Fibroblast of lung (primary cell): ENCODE measurements around the gene FHIT. TPM values are rescaled to one million over a fixed set of nuclear protein-coding genes. Genes with fewer than 3 reads are reported as not detected.

Experiments used
- DNase-seq, 2 donors: peaks; one replicate each; pipeline versions ENCODE4 v3.0.0 to v3.0.0-alpha.2; 2010; ENCODE audit warnings: low read depth in 2 of 2
- H2AFZ ChIP-seq: 2 replicates; pipeline ENCODE4 v1.5.1; 2012; ENCODE audit warnings: low read length, control low read depth, inconsistent platforms
- H3K27ac ChIP-seq: 2 replicates; pipeline ENCODE4 v1.5.1; 2011; ENCODE audit warnings: low read length, control low read depth; ENCODE audit not compliant: insufficient read depth
- H3K27me3 ChIP-seq: 2 replicates; pipeline ENCODE4 v1.5.1; 2011; ENCODE audit warnings: mild to moderate bottlenecking, low read length; ENCODE audit not compliant: control insufficient read depth, insufficient read depth
- H3K36me3 ChIP-seq: 2 replicates; pipeline ENCODE4 v1.5.1; 2011; ENCODE audit warnings: low read length; ENCODE audit not compliant: control insufficient read depth, insufficient read depth
- H3K4me1 ChIP-seq: 2 replicates; pipeline ENCODE4 v1.5.1; 2011; ENCODE audit warnings: low read length; ENCODE audit not compliant: control insufficient read depth, insufficient read depth; ENCODE audit errors: extremely low read depth
- H3K4me2 ChIP-seq: 2 replicates; pipeline ENCODE4 v1.5.1; 2011; ENCODE audit warnings: low read length, control low read depth; ENCODE audit not compliant: insufficient read depth; ENCODE audit errors: extremely low read depth
- H3K4me3 ChIP-seq, 4 experiments: fragments of 200-600 bp in 1 of 4; sonication (generic) in 1 of 4; replicated peaks in 1 of 4; 2 replicates each; pipeline ENCODE4 v1.5.1; 2011 to 2016; ENCODE audit warnings: low read length in 4 of 4, low read depth in 3 of 4, mild to moderate bottlenecking in 3 of 4, control low read depth in 2 of 4, inconsistent platforms in 1 of 4, mixed read lengths in 1 of 4; ENCODE audit not compliant: insufficient read depth in 1 of 4; ENCODE audit errors: control extremely low read depth in 1 of 4
- H3K79me2 ChIP-seq: 2 replicates; pipeline ENCODE4 v1.5.1; 2012; ENCODE audit warnings: mild to moderate bottlenecking, low read length, inconsistent platforms; ENCODE audit not compliant: control insufficient read depth, insufficient read depth
- H3K9ac ChIP-seq: 2 replicates; pipeline ENCODE4 v1.5.1; 2011; ENCODE audit warnings: mild to moderate bottlenecking, low read length, control low read depth; ENCODE audit not compliant: insufficient read depth
- H3K9me3 ChIP-seq: 2 replicates; pipeline ENCODE4 v1.5.1; 2012; ENCODE audit warnings: low read depth, low read length; ENCODE audit not compliant: control insufficient read depth, insufficient read depth
- H4K20me1 ChIP-seq: 2 replicates; pipeline ENCODE4 v1.5.1; 2011; ENCODE audit warnings: low read length; ENCODE audit not compliant: control insufficient read depth, insufficient read depth; ENCODE audit errors: extremely low read depth
- EZH2 ChIP-seq: IDR thresholded peaks from 2 replicates; pipeline ENCODE4 v1.5.1; 2012; ENCODE audit warnings: low read length, control low read depth, mild to moderate bottlenecking; ENCODE audit errors: missing control alignments
- polyA plus RNA-seq, 2 donors: library from polyadenylated mRNA; depleted of rRNA in 1 of 2; stranded (reverse) in 1 of 2; unstranded in 1 of 2; fragments of >200 nt; gene quantifications; 2 replicates each; pipeline ENCODE4 v1.2.1, GENCODE V29; 2011 to 2012; ENCODE audit warnings: missing spikeins in 1 of 2
- total RNA-seq: library from RNA; depleted of rRNA; stranded (reverse); fragments of >200 nt; gene quantifications from 2 replicates; pipeline ENCODE4 v1.2.1, GENCODE V29; 2014
- TF ChIP-seq, protein P1 (sequence below), 2 donors: IDR thresholded peaks in 1 of 2; conservative IDR thresholded peaks in 1 of 2; 1 replicate in 1 of 2; 2 replicates in 1 of 2; pipeline ENCODE4 v1.5.1; 2011 to 2012; ENCODE audit warnings: low read length in 2 of 2, control low read depth in 1 of 2, inconsistent platforms in 1 of 2, low read depth in 1 of 2, mild to moderate bottlenecking in 1 of 2

Gene FHIT
- total and polyA plus RNA-seq, 2 donors (not counting 1 experiment from before 2014, with no cell fraction given), result 0.79 to 2.1 TPM

DNA sequence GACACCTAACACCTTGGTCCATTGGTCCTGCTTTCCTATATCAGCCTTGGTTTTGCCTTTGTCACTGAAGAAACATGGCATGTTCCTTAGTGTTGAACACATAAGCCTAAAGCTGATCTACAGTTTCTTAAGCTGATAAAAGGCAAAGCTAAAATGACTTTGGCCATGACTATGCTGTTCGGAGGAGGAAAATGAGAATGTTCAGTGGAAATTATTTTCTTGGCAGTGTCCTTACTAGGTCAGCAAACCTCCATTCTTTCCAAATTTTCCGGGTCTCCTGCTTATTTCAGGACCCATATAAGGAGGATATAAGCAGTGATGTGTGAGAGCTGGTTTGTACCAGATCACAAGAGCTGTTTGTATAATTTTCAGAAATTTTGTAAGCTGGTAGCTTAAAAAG lies 1368.5 kb downstream of the FHIT start:
- DNase-seq, result no peak
- no peaks in the 10 kb centered on the region for H3K9me3 ChIP-seq
- no peak for TF ChIP-seq EZH2
- TF ChIP-seq, protein P1, sequence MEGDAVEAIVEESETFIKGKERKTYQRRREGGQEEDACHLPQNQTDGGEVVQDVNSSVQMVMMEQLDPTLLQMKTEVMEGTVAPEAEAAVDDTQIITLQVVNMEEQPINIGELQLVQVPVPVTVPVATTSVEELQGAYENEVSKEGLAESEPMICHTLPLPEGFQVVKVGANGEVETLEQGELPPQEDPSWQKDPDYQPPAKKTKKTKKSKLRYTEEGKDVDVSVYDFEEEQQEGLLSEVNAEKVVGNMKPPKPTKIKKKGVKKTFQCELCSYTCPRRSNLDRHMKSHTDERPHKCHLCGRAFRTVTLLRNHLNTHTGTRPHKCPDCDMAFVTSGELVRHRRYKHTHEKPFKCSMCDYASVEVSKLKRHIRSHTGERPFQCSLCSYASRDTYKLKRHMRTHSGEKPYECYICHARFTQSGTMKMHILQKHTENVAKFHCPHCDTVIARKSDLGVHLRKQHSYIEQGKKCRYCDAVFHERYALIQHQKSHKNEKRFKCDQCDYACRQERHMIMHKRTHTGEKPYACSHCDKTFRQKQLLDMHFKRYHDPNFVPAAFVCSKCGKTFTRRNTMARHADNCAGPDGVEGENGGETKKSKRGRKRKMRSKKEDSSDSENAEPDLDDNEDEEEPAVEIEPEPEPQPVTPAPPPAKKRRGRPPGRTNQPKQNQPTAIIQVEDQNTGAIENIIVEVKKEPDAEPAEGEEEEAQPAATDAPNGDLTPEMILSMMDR (conservative IDR thresholded peaks at IDR 0.05 in 1 of 2, IDR thresholded peaks at IDR 0.05 in 1 of 2; ENCODE audit: low read depth in 1 of 2, low read length in 2 of 2), result no peak
- no peak overlapping the region for H2AFZ ChIP-seq
- H3K4me1 ChIP-seq, result no peaks in the 10 kb centered on the region
- no peak overlapping the region for H3K27ac ChIP-seq
- no peaks in the 10 kb centered on the region for H3K79me2 ChIP-seq
- H4K20me1 ChIP-seq, result no peaks in the 10 kb centered on the region
- no peak overlapping the region for H3K4me3 ChIP-seq
- H3K4me2 ChIP-seq, result no peak overlapping the region
- no peak overlapping the region for H3K9ac ChIP-seq
- no peaks in the 10 kb centered on the region for H3K27me3 ChIP-seq
- H3K36me3 ChIP-seq, result no peaks in the 10 kb centered on the region

DNA sequence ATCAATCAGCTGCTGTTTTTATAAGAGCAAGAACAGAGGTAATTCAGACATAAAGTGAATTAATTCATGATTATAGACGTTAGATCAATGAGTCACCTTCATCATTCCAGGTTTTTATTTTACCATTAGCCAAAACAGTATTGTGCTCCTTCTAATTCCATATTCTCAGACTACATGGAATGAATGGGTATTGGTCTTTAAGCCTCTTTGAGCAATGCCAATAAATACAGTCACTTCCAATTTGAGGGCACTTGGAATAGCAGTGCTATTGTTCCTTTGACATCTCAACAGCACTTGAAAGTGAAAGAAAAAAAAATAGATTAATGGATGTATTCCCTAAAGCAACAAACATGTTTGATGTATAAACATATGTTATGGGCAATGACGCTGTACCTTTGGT lies 1370.5 kb downstream of the FHIT start:
- Histone ChIP-seq H3K27me3 (no peaks in the 10 kb centered on the region), H3K4me3 (no peak overlapping the region), H3K9ac (no peak overlapping the region), H3K4me1 (no peaks in the 10 kb centered on the region), H3K9me3 (no peaks in the 10 kb centered on the region), H3K4me2 (no peak overlapping the region), H2AFZ (no peak overlapping the region), H3K36me3 (no peaks in the 10 kb centered on the region), H3K27ac (no peak overlapping the region), H3K79me2 (no peaks in the 10 kb centered on the region), H4K20me1 (no peaks in the 10 kb centered on the region)
- no peak for DNase-seq
- TF ChIP-seq EZH2, result no peak
- TF ChIP-seq, protein P1 (conservative IDR thresholded peaks at IDR 0.05 in 1 of 2, IDR thresholded peaks at IDR 0.05 in 1 of 2; ENCODE audit: low read depth in 1 of 2, low read length in 2 of 2), result no peak

DNA sequence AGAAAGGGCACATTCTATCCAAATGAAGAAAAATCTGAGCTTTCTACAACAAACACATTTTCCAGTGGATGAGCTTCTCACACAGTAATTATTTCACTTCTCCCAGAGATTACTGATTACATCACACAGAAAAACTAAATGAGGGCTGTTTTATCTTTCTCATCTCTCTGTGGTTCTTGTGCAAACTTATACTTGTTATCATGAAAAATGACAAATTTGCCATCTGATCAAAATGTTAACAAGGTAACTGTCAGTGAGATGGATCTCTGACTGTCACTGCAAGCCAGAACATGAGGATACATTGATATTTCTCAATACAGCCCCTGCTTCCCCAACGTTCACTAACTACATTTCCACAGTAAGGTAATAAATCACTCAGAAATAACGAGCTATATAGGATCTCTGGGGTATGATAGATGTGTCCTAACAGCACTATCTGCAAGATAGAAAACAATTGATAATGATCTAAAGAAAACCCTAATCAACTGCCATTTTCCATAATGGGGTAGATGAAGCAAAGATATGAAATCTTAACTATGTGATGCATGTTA lies 1372.1 kb downstream of the FHIT start:
- Histone ChIP-seq H3K79me2 (no peaks in the 10 kb centered on the region), H3K4me3 (no peak overlapping the region), H4K20me1 (no peaks in the 10 kb centered on the region), H3K9me3 (no peaks in the 10 kb centered on the region), H3K36me3 (no peaks in the 10 kb centered on the region), H2AFZ (no peak overlapping the region), H3K27ac (no peak overlapping the region), H3K27me3 (no peaks in the 10 kb centered on the region), H3K4me2 (no peak overlapping the region), H3K4me1 (no peaks in the 10 kb centered on the region), H3K9ac (no peak overlapping the region)
- TF ChIP-seq, protein P1 (conservative IDR thresholded peaks at IDR 0.05 in 1 of 2, IDR thresholded peaks at IDR 0.05 in 1 of 2; ENCODE audit: low read depth in 1 of 2, low read length in 2 of 2), result no peak
- no peak for TF ChIP-seq EZH2
- no peak for DNase-seq
